Astrocyte (in vitro differentiated cells and primary cell): ENCODE data around the gene ALK.

Source experiments
- EZH2 ChIP-seq: IDR thresholded peaks from 2 replicates; pipeline ENCODE4 v1.6.1; 2012; ENCODE audit warnings: mild to moderate bottlenecking, low read length, inconsistent platforms; ENCODE audit not compliant: insufficient read depth
- TF ChIP-seq, protein P1 (sequence below): IDR thresholded peaks from 2 replicates; pipeline ENCODE4 v1.5.1; 2011; ENCODE audit warnings: low read depth, mild to moderate bottlenecking, inconsistent platforms, low read length, moderate library complexity; ENCODE audit not compliant: insufficient read depth

DNA sequence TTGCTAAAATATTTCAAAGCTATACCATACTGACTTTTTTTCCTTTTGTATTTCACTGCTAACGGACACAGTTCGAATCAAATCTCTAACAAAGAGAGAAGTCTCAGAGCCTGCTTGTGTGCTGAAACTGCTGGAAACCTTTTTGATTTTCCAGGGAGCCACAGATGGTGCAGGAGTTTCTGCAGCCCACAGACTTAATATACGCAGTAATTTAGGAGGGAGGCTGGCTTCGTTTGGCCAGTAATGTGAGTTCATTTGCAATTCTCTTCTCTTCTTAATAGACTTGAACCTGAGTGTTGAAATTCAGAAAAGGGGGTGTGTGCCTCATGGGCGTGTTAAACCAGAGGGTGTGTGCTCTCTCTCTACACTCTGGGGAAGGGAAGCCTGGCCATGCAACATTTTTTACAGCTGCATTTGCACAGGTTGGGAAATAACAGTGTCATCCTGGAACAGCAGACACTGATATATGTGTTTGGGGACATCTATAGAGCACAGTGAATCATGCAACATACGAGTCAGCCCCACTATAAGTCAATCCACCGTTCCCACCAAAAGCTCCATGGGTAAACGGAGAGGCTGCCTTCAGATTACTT lies 473.2 kb downstream of the ALK start:
- TF ChIP-seq, protein P1, sequence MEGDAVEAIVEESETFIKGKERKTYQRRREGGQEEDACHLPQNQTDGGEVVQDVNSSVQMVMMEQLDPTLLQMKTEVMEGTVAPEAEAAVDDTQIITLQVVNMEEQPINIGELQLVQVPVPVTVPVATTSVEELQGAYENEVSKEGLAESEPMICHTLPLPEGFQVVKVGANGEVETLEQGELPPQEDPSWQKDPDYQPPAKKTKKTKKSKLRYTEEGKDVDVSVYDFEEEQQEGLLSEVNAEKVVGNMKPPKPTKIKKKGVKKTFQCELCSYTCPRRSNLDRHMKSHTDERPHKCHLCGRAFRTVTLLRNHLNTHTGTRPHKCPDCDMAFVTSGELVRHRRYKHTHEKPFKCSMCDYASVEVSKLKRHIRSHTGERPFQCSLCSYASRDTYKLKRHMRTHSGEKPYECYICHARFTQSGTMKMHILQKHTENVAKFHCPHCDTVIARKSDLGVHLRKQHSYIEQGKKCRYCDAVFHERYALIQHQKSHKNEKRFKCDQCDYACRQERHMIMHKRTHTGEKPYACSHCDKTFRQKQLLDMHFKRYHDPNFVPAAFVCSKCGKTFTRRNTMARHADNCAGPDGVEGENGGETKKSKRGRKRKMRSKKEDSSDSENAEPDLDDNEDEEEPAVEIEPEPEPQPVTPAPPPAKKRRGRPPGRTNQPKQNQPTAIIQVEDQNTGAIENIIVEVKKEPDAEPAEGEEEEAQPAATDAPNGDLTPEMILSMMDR, result no peak
- TF ChIP-seq EZH2, result no peak
